Neuronal stem cell (in vitro differentiated cells): ENCODE measurements around the gene XXYLT1.

Experiments
- DNase-seq: peaks from one replicate; pipeline ENCODE4 v3.0.0-alpha.2; 2013; ENCODE audit warnings: low spot score
- H2AFZ ChIP-seq: one replicate; pipeline ENCODE4 v1.6.1; 2013; ENCODE audit warnings: mild to moderate bottlenecking, low read length, inconsistent platforms
- H2AK5ac ChIP-seq: 2 replicates; pipeline ENCODE4 v1.6.1; 2013; ENCODE audit warnings: low read depth, mild to moderate bottlenecking, inconsistent platforms, low read length, moderate library complexity, mixed read lengths
- H2BK120ac ChIP-seq: 2 replicates; pipeline ENCODE4 v1.6.1; 2013; ENCODE audit warnings: low read depth, mild to moderate bottlenecking, inconsistent platforms, low read length, moderate library complexity, mixed read lengths
- H2BK12ac ChIP-seq: one replicate; pipeline ENCODE4 v1.6.1; 2013; ENCODE audit warnings: low read length, inconsistent platforms
- H2BK15ac ChIP-seq: 2 replicates; pipeline ENCODE4 v1.6.1; 2013; ENCODE audit warnings: mild to moderate bottlenecking, low read length, inconsistent platforms, mixed read lengths
- H2BK5ac ChIP-seq: one replicate; pipeline ENCODE4 v1.6.1; 2013; ENCODE audit warnings: inconsistent platforms, mild to moderate bottlenecking, low read length, moderate library complexity
- H3K14ac ChIP-seq: one replicate; pipeline ENCODE4 v1.6.1; 2013; ENCODE audit warnings: low read length, inconsistent platforms
- H3K18ac ChIP-seq: 2 replicates; pipeline ENCODE4 v1.6.1; 2013; ENCODE audit warnings: low read length, inconsistent platforms
- H3K23ac ChIP-seq: 2 replicates; pipeline ENCODE4 v1.6.1; 2013; ENCODE audit warnings: low read depth, mild to moderate bottlenecking, mixed read lengths, low read length, inconsistent platforms; ENCODE audit not compliant: poor library complexity
- H3K27ac ChIP-seq: replicated peaks from 3 replicates; pipeline ENCODE4 v1.5.1; 2013; ENCODE audit warnings: low read length, inconsistent platforms
- H3K27me3 ChIP-seq, 3 experiments: 2 replicates each; pipeline ENCODE4 v1.6.1; 2013; ENCODE audit warnings: low read length in 3 of 3, mild to moderate bottlenecking in 2 of 3, inconsistent platforms in 1 of 3, low read depth in 1 of 3, mixed read lengths in 1 of 3, moderate library complexity in 1 of 3; ENCODE audit not compliant: control insufficient read depth in 3 of 3, insufficient read depth in 3 of 3
- H3K36me3 ChIP-seq, 2 donors: replicated peaks in 1 of 2; 2 replicates each; pipeline ENCODE4 v1.6.1; 2013; ENCODE audit warnings: low read length in 2 of 2; ENCODE audit not compliant: control insufficient read depth in 2 of 2, insufficient read depth in 2 of 2
- H3K4ac ChIP-seq: 2 replicates; pipeline ENCODE4 v1.6.1; 2013; ENCODE audit warnings: inconsistent platforms, mild to moderate bottlenecking, low read length, moderate library complexity
- H3K4me1 ChIP-seq, 2 donors: 1 replicate in 1 of 2; 2 replicates in 1 of 2; pipeline ENCODE4 v1.6.1; 2013; ENCODE audit warnings: low read length in 2 of 2, low read depth in 1 of 2; ENCODE audit not compliant: control insufficient read depth in 2 of 2, insufficient read depth in 1 of 2
- H3K4me2 ChIP-seq: one replicate; pipeline ENCODE4 v1.6.1; 2013; ENCODE audit warnings: mild to moderate bottlenecking, low read length, inconsistent platforms; ENCODE audit not compliant: insufficient read depth, poor library complexity, severe bottlenecking
- H3K4me3 ChIP-seq, 2 donors: 2 replicates each; pipeline ENCODE4 v1.5.1; 2013; ENCODE audit warnings: low read length in 2 of 2, mild to moderate bottlenecking in 2 of 2, inconsistent platforms in 1 of 2, moderate library complexity in 1 of 2
- H3K79me1 ChIP-seq: one replicate; pipeline ENCODE4 v1.6.1; 2013; ENCODE audit warnings: low read depth, mild to moderate bottlenecking, inconsistent platforms, low read length, moderate library complexity
- H3K9ac ChIP-seq: one replicate; pipeline ENCODE4 v1.6.1; 2013; ENCODE audit warnings: mild to moderate bottlenecking, low read depth, low read length, inconsistent platforms; ENCODE audit not compliant: poor library complexity
- H3K9me3 ChIP-seq, 2 donors: replicated peaks in 1 of 2; 2 replicates each; pipeline versions ENCODE3 to v1.6.1; 2013; ENCODE audit warnings: low read length in 2 of 2, mild to moderate bottlenecking in 2 of 2, inconsistent platforms in 1 of 2, low read depth in 1 of 2, mixed read lengths in 1 of 2, moderate library complexity in 1 of 2; ENCODE audit not compliant: control insufficient read depth in 2 of 2, insufficient read depth in 1 of 2
- H4K8ac ChIP-seq: one replicate; pipeline ENCODE4 v1.6.1; 2013; ENCODE audit warnings: low read depth, mild to moderate bottlenecking, inconsistent platforms, low read length, moderate library complexity
- H4K91ac ChIP-seq: one replicate; pipeline ENCODE4 v1.6.1; 2013; ENCODE audit warnings: low read length, low read depth, mild to moderate bottlenecking, inconsistent platforms; ENCODE audit not compliant: poor library complexity
- WGBS, 2 donors: extraction: QIAGEN DNeasy Blood & Tissue Kit; methylation state at CpG; one replicate each; pipeline ENCODE4 v1.1.7; 2013; ENCODE audit warnings: missing lambda C conversion rate in 2 of 2, mixed read lengths in 1 of 2; ENCODE audit not compliant: insufficient read length in 2 of 2, insufficient replicate concordance in 1 of 2; ENCODE audit errors: extremely low coverage in 2 of 2; 5-methylcytosine and 5-hydroxymethylcytosine counted together

Gene XXYLT1

GRCh38 chr3:195213639-195214315, 57.2 kb downstream of the XXYLT1 start:
- Histone ChIP-seq H3K4ac (no peak overlapping the region), H3K4me3 (no peak overlapping the region)
- no CpG with 5 or more reads among the region's 9 CpGs for WGBS, 2 donors

GRCh38 chr3:195212749-195213375, 58.1 kb downstream of the XXYLT1 start:
- Histone ChIP-seq H3K9me3 (peaks cover 2 to 11% of the 10 kb centered on the region in 2 donors), H3K27me3 (no peaks in the 10 kb centered on the region), H2BK5ac (no peak overlapping the region), H3K36me3 (no peaks in the 10 kb centered on the region), H4K8ac (no peak overlapping the region), H2BK12ac (no peak overlapping the region), H4K91ac (no peak overlapping the region), H3K4me2 (no peak overlapping the region), H2BK120ac (no peak overlapping the region), H3K23ac (no peak overlapping the region), H3K18ac (no peak overlapping the region), H2AFZ (no peak overlapping the region), H3K27ac (no peak overlapping the region), H3K4me3 (no peak overlapping the region), H2AK5ac (no peak overlapping the region), H3K79me1 (peaks cover 13% of the 10 kb centered on the region), H2BK15ac (no peak overlapping the region), H3K9ac (no peak overlapping the region), H3K14ac (peak overlapping the region; percentile 12), H3K4me1 (peaks cover 8 to 10% of the 10 kb centered on the region in 2 donors), H3K4ac (no peak overlapping the region)
- DNase-seq, result no peak
- WGBS, 2 donors, result no CpG with 5 or more reads among the region's 14 CpGs

More at GRCh38 chr3:195213639-195214315, 57.2 kb downstream of the XXYLT1 start:
- no peak overlapping the region for H3K4me2 ChIP-seq
- no peaks in the 10 kb centered on the region for H3K36me3 ChIP-seq
- no peak overlapping the region for H2AK5ac ChIP-seq
- H3K23ac ChIP-seq, result no peak overlapping the region
- no peaks in the 10 kb centered on the region for H3K27me3 ChIP-seq
- H2AFZ ChIP-seq, result no peak overlapping the region
- peaks cover 8% of the 10 kb centered on the region for H3K79me1 ChIP-seq
- H3K9ac ChIP-seq, result no peak overlapping the region
- peaks cover 8 to 10% of the 10 kb centered on the region in 2 donors for H3K4me1 ChIP-seq
- peaks cover 2 to 11% of the 10 kb centered on the region in 2 donors for H3K9me3 ChIP-seq
- no peak overlapping the region for H3K18ac ChIP-seq
- H2BK120ac ChIP-seq, result no peak overlapping the region
- H3K14ac ChIP-seq, result no peak overlapping the region
- DNase-seq, result no peak
- H2BK5ac ChIP-seq, result no peak overlapping the region
- no peak overlapping the region for H3K27ac ChIP-seq
- H4K8ac ChIP-seq, result no peak overlapping the region
- no peak overlapping the region for H2BK12ac ChIP-seq
- no peak overlapping the region for H4K91ac ChIP-seq
- no peak overlapping the region for H2BK15ac ChIP-seq

- H3K4ac ChIP-seq, result no peak overlapping the region
- peaks cover 8 to 10% of the 10 kb centered on the region in 2 donors for H3K4me1 ChIP-seq
- no peak overlapping the region for H3K9ac ChIP-seq
- H3K18ac ChIP-seq, result no peak overlapping the region
- H3K36me3 ChIP-seq, result no peaks in the 10 kb centered on the region
- no peak overlapping the region for H2BK120ac ChIP-seq
- H3K27me3 ChIP-seq, result no peaks in the 10 kb centered on the region
- no peak overlapping the region for H2AK5ac ChIP-seq
- no peak overlapping the region for H2BK12ac ChIP-seq
- H4K8ac ChIP-seq, result no peak overlapping the region
- no peak overlapping the region for H3K27ac ChIP-seq
- no CpG with 5 or more reads among the region's 22 CpGs for WGBS, 2 donors
- H3K9me3 ChIP-seq, result peaks cover 3 to 11% of the 10 kb centered on the region in 2 donors
- H3K79me1 ChIP-seq, result peaks cover 13% of the 10 kb centered on the region
- DNase-seq, result no peak
- H3K23ac ChIP-seq, result no peak overlapping the region
- no peak overlapping the region for H2BK5ac ChIP-seq
- H3K4me3 ChIP-seq, result no peak overlapping the region
- no peak overlapping the region for H3K4me2 ChIP-seq
- no peak overlapping the region for H2AFZ ChIP-seq
- H2BK15ac ChIP-seq, result no peak overlapping the region
- H3K14ac ChIP-seq, result peak overlapping the region; percentile 12
- H4K91ac ChIP-seq, result no peak overlapping the region
Observed at GRCh38 chr3:195212033-195212748, 58.8 kb downstream of the XXYLT1 start.
